GM12801 (cell line): ENCODE data around the gene FGF12.

ENCODE experiments used
- CTCF ChIP-seq: IDR thresholded peaks from one replicate; pipeline ENCODE4 v1.5.1; 2011; ENCODE audit warnings: control low read depth; ENCODE audit not compliant: insufficient read length; ENCODE audit errors: extremely low read depth

Gene FGF12

DNA sequence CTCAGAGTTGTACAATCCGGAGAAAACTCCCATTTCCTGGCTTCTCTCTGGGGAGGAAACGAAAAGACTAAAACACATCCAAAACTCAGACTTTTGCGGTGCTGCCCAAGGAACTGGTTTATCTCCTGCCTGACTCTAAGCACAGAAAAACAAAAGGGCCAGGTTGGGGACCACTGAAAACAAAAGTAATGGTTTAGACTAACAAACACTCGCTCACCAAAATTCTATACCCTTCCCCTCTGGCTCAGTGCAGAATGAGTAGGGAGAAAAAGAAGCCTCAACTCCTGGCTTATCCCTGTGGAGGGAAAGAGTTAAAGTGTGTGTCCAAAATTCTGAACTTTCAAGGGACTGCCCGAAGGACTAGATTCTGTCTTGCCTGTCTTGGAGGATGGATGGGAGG is 173.6 kb downstream of the FGF12 start:
- no peak for TF ChIP-seq CTCF

GRCh38 chr3:192550356-192550755 is 177.0 kb downstream of the FGF12 start:
- TF ChIP-seq CTCF = no peak

DNA sequence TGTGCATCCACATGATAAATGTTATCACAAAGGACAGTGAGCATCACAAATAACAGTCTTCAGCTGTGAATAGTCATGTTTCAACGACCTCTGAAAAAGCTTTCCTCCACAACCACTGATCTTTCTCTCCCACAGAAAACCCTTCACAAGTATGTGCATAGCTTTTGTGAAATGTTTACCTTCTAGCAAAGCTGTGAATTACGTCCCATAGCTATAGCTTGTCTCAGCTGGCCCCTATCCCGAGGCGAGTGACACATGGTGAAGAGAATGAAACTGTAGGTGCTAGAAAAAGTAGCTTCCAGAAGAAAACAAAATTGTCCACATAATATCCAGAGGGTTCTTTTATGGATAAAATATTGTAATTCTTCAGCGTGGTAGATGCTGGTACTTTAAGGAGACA is 182.0 kb downstream of the FGF12 start:
- TF ChIP-seq CTCF = no peak

- no peak for TF ChIP-seq CTCF
Observed at GRCh38 chr3:192543163-192543562, 184.2 kb downstream of the FGF12 start.

- TF ChIP-seq CTCF = no peak
Observed at GRCh38 chr3:192516820-192517219, 210.5 kb downstream of the FGF12 start.

- no peak for TF ChIP-seq CTCF
Observed at GRCh38 chr3:192515664-192516045, 211.7 kb downstream of the FGF12 start.

DNA sequence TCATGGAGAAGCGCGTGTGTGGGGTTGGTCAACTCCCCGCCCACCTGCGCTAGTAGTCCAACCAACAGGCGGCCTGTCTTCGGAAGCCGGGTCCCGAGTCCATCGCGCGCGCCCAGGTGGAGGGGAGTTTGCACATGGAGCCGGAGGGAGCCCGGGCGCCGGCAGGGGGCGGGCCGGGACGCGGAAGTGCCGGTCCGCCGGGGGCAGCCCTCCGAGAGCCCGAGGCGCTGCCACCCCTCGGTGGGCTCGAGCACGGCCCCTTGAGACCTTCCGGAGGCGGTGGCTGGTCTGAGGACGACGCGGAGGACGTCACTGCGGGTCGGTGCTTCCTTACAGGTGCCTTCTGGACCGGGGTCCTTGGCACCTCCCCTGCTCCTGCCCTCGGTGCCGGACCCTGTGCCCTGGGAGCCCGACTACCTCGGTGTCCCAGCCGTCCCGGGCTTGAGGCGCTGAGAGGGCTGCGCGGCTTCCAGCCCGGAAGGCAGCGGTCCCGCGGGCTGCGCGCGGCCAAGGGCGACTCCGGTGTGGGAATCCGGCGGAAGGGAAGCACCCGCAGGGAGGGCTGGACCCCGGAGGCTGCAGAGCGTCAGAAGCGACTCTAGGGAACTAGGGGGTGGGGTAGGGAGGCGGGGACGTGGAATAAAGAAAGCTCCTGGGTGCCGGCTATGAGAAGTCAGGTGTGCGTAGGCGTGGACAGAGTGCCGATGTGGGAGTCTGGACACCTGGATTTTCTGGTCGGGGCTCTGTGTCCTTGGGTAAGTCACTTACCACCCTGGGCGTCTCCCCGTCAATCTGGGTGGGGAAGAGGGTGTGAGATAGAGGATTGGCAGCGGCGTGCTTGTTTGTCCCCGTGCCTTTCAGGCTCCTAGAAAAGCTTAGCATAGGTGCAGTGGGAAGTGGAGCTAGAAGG is 212.3 kb downstream of the FGF12 start:
- TF ChIP-seq CTCF = no peak
